HEK293 (cell line): ENCODE measurements around the gene SKOR1.

Source experiments
- CTCF ChIP-seq: fragments of 450-650 bp; formaldehyde crosslinking; IDR thresholded peaks from 2 replicates; pipeline ENCODE4 v1.5.1; 2016; ENCODE audit warnings: missing biosample characterization, missing genetic modification characterization
- KLF16 ChIP-seq: fragments of 450-650 bp; formaldehyde crosslinking; IDR thresholded peaks from 2 replicates; pipeline ENCODE4 v1.5.1; 2017; ENCODE audit warnings: missing biosample characterization, missing genetic modification characterization

GRCh38 chr15:67828969-67829646 lies 3.8 kb downstream of the SKOR1 start:
- TF ChIP-seq KLF16 (tag by site-specific recombination): no peak
- no peak for TF ChIP-seq CTCF (tag by site-specific recombination)
